Stimulated activated CD8-positive, alpha-beta memory T cell treated with anti-CD3 and anti-CD28 coated beads, Interleukin-4, amount 100 ng/mL, for 24 hours (primary cell): ENCODE data around the gene COL18A1.

Source experiments
- DNase-seq: peaks from one replicate; pipeline ENCODE4 v3.0.0-alpha.2; 2020; ENCODE audit warnings: low read depth

Gene COL18A1

DNA sequence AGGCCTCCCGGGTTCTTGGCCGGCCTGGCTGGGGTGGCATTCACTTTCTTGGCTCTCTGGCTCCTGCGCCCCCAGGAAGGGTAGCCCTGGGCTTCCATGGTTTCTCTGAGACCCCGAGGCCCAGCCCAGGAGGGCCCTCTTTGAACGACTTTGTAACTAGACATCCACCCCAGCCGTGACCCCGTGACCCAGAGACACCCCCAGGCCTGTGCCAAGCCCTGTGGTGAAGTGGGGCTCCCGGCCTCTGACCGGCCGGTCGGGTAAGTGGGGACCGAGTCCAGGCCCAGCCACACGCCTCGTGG lies 64.0 kb downstream of the COL18A1 start:
- DNase-seq, result no peak

DNA sequence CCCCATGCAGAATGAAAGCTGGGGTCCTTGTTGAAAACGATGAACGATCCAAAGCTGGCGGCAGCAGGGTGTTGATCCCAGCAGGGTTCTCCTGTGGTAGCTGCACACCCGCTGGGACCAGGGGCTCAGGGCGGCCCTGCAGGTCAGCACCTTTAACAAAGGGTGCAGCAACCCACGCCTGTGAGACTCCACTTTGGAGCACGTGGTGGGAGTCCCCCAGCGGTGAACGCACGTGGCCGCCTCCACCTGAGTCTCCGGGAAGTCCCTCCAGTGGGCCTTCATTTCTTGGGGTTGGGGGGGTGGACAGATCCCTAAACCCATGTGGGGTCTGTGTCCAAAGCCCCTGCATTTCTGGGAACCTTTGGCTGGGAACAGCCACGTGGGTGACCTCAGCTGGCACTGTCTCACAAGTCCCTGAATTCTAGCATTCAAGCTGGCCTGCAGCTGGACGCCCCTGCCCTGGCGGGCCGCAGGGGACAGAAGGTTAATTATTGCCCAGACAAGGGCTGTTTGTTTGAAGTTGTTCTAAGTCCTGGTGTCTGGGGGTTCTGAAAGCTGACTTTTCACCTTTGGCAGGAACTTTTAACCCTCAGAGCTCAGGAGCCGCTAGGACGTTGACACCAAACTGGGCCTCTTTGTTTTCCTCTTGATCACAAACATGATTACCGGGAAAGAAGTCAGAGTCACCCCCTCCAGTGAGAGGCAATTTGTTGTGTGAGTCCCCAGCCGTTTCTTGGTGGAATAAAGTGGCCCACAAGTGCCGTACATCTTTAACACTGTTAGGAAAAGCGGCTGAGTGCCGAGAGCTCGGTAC lies 64.5 kb downstream of the COL18A1 start:
- DNase-seq, result no peak

DNA sequence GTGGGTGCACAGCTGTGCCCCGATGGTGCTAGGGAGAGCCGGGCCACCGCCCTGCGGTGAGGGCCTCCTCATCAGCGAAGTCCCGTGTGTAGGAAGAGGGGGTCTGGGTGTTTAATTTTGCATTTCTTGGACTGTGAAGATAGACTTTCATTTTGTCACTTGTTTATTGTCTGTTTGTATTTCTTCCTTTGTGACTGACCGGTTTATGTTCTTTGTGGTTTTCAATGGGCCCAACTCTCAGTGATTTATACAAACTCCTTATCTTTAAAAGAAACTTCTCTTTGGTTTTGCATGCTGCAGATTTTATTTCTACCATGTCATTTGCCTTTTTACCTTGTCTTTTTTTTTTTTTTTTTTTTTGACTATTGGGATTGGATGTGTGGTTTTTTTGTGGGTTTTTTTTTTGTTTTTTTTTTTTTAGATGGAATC lies 65.1 kb downstream of the COL18A1 start:
- DNase-seq, result no peak

DNA sequence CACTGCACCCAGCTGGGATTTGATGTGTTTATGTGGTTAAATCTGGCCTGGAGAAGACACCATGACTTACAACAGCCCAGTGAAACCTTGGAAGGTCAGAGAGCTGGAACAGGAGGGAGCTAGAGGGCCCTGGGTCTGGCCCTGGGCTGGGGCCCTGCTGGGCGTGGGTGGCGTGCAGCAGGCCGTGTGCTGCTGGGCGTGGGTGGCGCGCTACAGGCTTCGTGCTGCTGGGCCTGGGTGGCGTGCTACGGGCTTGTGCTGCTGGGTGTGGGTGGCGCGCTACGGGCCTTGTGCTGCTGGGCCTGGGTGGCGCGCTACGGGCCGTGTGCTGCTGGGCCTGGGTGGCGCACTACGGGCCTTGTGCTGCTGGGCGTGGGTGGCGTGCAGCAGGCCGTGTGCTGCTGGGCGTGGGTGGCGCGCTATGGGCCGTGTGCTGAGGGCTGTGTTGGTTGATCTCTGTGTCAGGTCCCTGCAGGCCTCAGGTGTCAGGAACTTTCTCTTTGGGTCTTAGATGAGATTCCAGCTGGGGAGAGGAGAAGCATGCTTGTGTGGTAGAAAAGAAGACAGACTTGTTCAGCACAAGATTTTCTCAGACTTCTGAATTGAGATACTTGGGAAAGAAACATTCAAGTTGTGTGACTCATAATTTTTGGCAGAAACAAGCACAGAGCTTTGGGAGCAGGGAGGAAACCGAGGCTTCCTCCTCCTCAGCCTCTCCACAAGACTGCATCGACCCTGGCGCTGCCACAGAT lies 66.0 kb downstream of the COL18A1 start:
- DNase-seq, result no peak

DNA sequence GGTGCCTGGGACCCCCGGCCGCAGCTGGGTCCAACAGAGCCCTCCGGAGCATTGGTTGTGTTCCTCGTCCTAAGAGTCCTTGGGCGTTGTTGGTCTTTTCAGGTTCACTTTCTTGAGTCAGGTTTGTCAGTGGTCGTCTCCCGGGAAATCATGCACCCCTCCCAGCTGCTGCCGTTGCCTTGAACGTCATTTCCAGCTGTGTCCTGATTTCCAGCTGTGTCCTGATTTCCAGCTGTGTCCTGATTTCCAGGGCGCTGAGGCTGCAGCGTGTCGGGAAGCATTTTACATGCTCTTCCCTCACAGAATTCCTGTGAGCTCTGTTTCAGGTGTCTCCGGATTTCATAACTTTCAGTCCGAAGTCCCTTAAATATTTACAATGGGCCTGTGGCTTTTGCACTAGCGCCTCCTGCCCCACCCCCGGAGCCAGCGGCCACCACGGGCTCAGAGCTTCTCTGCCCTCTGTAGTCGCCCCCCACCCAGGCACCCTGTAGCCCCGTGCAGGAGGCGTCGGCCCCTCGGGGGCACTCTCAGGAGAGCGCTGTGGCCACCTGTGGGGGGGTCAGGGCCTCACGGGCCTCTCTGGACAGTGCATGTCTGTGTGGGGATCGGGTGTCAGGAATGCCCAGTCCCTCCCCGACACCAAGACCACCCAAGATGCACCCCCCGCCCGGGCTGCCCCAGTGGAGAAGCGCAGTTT lies 66.7 kb downstream of the COL18A1 start:
- no peak for DNase-seq

DNA sequence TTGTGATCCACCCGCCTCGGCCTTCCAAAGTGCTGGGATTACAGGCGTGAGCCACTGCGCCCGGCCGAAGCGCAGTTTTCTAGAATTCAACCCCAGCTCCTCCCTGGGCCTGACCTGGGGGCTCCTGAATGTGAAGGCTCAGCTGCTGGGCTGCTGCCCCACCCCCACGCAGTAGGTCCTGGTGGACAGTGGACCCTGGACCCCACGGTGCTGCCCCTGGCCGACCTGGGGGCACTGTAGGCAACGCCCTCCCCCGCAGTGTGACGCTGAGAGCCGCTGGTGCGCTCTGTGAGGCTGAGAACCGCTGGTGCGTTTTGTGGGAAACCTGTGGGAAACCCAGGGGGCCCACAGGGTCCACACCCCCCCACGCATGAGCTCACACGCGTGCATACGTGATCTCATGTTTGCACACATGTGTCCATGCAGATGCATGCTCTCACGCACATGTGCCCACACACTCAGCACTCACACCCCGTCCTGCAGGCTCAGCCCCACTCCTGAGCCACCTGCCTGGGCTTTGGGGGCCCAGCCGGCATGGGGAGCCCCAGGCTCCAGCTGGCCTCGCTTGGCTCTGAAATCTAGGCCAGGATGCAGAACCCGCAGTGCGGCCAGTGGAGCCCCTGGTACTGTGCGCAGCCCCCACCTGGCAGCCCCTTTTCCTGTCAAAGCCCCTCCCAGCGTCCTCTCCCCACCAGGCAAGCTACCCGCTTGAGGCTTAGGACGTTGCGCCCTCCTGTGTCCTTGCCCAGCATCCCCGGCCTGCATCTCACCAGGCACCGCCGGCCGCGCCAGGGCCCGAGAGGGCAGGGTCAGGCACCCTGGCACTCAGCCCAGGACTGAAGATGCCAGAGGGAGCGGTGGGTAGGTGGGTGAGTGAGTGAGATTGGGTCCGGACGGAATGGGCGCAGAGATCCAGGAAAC lies 67.7 kb downstream of the COL18A1 start:
- DNase-seq, result no peak

DNA sequence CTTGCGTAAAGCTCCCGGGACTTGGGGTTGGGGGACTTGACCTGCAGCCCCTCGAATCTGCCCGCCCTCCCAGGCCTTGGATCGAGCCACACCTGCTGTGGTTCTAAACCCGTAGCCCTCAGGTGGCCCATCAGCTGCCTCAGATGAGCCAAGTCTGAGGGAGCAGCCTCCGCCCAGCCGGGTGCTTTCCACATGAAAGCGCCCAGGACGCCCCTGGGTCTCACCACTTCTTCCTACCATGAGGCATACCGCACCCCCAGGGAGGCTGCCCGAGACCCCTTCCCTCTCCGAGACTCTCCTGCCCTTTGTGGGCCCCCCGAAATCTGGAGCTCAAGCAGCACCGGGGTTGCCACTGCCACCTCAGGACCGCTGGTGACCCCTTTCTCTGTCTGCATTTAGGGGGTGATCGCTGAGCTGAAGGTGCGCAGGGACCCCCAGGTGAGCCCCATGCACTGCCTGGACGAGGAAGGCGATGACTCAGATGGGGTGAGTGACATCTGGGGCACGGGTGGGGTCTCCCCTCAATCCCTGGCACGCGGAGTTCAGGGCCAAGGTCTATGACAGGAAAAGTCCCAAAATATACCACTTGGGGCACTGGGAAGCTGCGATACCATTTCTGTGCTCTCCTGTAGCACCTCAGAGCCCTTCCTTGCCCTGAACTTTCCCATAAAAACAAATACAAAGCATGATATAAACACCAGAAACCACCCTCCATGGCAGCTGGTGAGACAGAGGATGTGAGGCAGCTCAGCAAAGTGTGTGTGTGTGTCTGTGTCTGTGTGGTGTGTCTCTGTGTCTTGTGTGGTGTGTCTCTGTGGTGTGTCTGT lies 68.7 kb downstream of the COL18A1 start:
- no peak for DNase-seq

DNA sequence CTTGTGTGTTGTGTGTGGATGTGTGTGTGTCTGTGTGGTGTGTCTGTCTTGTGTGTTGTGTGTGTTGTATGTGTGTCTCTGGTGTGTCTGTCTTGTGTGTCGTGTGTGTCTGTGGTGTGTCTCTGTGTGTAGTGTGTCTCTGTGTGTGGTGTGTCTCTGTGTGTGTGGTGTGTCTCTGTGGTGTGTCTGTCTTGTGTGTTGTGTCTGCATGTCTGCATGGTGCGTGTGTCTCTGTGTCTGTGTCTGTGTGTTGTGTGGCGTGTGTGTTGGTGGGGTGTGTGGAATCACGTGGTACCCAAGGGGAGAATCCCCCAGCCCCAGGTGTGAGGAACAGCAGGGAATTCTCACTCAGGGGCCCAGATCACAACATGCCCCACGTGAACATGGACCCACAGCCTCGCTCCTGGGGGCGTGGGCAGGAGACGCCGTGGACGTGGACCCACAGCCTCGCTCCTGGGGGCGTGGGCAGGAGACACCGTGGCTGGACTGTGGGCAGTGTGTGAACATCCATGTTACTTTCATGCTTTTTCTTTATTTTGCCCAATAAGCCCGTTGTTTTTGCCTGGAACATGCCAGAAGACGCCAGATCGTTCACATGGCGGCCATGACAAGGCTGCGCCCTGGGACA lies 69.5 kb downstream of the COL18A1 start:
- no peak for DNase-seq

DNA sequence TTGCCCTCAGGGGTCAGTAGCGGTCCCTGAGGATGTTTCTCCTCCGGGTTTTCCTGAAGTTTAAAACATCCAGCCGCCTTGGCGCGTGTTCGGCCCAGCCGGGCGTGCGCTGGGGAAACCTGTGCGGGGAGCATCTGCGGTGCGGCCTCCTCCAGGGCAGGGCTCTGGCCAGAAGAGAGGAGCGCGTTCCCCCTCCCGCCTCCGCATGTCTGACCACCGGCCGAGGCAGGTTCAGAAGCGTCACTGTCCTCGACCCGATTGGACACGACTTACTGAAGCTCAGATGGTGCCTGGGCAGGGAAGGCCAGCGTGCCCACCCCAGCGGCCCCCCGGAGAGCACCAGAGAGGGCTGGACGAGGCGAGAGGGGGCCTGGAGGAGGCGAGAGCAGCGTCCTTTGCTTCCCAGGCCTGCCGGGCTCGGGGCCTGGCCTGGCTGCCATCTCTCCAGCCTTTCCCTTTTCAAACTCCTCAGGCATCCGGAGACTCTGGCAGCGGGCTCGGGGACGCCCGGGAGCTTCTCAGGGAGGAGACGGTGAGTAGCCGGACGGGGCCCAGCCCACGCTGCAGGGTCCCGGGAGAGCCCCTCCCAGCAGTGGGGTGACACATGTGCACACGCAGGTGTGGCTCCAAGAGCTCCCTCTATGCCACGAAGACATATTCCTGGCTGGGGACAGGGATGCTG lies 70.2 kb downstream of the COL18A1 start:
- DNase-seq, result no peak

DNA sequence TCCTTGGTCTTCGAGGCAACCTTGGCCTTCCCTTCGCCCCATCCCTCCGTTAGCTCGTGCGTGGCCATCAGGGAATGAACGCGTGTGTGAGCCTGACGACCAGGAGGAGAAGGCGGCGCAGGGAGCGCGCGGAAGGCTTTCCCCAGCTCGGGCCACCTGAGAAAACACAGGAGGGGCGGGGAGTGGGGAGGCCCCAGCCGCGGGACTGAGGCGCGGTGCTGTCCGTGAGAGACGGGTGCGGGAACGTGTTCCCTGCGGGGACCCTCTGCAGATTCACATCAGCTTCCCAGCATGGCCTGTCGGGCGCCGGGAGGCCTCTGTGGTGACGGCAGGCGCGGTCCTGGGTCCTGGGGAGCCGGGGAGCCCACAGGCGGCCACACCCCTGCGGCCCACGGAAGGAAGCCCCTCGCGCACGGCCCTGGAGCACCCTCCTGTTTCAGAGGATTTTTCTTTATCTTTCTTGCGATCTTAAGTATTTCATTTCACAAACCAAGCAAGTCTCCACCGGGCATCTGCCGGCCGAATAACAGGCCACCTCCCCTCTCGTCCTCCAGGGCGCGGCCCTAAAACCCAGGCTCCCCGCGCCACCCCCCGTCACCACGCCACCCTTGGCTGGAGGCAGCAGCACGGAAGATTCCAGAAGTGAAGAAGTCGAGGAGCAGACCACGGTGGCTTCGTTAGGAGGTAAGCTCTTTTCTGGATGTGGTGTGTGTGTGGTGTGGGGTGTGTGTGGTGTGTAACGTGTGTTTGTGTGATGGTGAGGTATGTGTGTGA lies 71.0 kb downstream of the COL18A1 start:
- DNase-seq, result no peak

DNA sequence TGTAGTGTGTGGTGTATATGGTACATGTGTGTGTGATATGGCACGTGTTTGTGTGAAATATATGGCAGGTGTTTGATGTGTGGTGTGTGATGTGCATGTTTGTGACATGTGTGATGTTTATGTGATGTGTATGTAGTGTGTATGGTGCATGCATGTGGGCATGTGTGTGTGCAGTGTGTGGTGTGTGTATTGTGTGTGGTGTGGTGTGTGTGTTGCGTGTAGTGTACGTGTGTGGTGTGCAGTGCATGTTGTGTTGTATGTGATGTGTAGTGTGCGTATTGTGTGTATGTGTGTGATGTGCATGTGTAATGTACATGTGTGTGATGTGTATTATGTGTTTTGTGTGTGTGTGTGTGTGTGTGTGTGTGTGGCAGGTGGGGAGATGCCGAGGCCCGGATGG lies 71.6 kb downstream of the COL18A1 start:
- DNase-seq, result no peak

DNA sequence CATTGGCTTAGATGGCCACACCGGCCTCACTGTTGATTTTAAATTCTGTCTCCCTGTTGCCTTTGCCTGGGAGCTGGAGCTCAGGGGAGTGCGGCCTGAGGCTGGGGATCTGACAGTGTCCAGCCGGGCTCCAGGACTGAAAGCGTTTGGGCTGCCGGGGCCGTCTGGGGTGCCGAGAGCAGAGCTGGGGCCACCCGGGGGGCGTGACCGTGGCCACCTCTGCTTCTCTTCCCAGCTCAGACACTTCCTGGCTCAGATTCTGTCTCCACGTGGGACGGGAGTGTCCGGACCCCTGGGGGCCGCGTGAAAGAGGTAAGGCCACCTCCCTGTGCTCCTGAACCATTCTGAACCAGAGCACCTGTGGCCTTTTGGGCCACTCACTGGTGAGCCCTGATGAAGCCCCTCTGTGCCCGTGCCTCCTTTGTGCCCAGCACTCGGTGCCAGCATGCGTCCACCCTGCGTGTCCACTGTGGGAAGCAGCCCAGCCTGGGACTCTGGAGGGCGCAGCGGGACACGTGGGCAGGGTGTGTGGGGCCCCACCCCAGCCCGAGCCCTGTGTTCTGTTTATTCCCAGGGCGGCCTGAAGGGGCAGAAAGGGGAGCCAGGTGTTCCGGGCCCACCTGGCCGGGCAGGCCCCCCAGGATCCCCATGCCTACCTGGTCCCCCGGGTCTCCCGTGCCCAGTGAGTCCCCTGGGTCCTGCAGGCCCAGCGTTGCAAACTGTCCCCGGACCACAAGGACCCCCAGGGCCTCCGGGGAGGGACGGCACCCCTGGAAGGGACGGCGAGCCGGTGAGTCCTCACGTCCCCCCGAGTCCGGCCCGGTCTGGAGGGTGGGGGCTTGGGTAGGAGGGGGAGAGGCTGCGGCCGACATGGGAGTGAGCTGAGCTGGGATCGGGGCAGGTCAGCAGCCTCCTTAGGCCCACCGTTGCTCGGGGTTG lies 72.5 kb downstream of the COL18A1 start:
- DNase-seq, result no peak

DNA sequence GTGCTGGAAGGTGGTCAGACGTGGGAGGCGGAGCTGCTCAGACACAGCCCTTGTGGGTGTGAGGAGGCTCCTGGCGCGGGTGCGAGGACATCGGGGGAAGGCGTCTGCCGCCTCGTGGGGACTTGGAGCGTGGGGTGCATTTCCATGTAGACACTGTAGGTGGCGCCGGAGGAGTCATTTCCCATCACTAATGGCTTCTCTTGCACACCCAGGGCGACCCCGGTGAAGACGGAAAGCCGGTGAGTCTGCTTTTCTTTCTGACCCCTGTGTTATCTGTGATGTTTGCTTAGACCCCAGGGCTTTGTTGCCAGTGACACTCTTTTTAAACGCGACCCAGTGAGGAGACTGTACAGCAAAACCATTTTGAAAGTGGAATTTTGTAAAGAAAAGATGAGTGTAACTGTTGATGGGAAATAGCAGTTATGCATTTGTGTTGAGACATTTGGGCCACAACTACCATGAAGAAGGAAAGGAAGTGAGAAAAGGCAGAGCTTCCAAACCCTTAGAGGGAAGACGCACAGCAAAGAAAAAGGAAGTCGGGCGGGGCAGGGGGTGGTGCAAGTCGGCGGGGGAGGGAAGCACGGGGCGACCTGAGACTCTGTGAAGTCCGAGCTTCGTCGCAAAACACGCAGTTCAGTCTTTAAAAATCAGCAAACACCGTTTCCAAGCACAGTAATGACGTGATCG lies 73.3 kb downstream of the COL18A1 start:
- peak; percentile 64 for DNase-seq

DNA sequence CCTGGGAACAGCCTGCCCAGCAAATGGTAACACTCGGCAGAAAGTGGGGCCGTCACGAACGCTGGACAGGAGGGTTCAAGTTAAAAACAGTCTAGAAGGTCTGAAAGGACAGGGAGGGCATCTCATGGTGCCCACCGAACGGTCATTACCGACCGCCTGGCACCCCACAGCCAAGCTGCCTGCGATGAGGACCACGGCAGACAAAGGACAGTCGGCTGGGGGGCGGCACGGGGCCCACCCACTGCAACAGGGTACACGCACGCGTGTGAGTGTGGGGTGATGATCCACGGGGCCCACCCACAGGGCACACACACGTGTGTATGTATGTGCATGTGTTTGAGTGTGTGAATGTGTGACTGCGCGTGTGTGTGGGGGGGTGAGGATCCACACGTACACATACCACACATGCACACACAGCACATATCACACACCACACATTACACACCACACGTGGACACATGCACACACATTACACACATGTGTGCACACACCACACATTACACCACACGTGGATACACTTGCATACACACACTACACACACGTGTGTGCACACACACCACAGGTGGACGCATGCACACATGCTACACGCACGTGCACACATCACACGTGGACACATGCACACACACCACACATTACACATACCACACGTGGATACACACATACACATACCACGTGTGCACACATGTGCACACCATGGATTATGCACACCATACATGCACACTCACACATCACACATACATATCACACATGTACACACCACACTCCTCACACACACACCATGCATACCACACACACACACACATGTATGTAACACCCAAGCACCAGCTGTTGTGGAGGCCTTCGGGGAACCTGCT lies 74.1 kb downstream of the COL18A1 start:
- DNase-seq, result no peak

DNA sequence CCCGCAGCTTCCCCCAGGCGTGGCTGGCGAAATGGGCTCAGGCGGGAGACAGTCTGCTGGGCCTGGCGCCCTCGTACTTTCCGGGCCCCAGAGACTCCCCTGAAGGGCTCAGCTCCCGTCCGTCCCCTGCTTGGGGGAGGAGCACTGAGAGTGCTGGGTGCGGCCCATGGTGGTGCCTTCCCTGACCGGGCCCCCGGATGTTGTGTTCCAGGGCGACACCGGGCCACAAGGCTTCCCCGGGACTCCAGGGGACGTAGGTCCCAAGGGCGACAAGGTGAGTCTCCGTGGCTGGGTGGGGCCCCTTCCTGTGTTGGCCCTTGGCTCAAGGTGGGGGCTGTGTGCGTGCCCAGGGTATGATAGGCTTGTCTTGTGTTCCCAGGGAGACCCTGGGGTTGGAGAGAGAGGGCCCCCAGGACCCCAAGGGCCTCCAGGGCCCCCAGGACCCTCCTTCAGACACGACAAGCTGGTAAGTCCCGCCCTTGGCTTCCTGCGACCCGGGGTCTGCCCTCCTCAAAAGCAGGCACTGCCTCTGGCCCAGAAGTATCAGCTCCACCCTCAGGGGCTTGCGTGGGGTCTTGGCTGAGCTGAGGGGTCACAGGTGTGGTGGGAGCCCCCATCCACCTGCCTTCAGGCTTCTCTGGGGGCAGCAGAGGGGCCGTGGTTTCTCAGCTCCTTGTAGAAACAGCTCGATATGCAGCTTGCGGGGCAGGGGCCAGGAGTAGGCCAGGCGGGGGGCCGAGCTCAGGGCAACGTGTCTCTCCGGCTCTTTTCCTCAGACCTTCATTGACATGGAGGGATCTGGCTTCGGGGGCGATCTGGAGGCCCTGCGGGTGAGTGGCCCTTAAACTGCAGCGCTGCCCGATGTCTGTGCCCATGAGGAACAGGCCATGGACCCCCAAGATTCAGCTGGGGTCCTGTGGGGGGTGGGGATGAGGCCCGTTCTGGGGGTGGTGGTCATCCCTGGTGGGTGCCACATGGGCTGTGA lies 75.0 kb downstream of the COL18A1 start:
- no peak for DNase-seq
